ENCODE data around the gene IGSF3.

DNA sequence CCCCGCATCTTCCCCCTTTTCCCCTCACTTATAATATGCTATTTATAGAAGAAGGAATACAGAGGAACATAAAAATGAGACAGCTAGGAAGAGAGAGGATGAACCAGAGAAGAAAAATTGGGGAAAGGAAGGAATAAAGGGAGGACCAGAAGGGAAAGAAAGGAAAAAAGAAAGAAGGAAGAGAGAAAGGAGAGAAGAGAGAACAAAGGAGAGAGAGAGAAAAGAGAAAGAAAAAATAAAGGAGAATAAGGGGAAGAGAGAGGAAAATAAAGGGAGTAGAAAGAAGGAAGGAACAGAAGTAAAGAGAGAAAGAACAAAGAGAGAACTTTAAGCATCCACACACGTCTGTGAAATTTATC is 11.2 kb upstream of the IGSF3 start:
- TF ChIP-seq POLR2A (IDR thresholded peaks at IDR 0.05): no peak
- TF ChIP-seq, protein P1, sequence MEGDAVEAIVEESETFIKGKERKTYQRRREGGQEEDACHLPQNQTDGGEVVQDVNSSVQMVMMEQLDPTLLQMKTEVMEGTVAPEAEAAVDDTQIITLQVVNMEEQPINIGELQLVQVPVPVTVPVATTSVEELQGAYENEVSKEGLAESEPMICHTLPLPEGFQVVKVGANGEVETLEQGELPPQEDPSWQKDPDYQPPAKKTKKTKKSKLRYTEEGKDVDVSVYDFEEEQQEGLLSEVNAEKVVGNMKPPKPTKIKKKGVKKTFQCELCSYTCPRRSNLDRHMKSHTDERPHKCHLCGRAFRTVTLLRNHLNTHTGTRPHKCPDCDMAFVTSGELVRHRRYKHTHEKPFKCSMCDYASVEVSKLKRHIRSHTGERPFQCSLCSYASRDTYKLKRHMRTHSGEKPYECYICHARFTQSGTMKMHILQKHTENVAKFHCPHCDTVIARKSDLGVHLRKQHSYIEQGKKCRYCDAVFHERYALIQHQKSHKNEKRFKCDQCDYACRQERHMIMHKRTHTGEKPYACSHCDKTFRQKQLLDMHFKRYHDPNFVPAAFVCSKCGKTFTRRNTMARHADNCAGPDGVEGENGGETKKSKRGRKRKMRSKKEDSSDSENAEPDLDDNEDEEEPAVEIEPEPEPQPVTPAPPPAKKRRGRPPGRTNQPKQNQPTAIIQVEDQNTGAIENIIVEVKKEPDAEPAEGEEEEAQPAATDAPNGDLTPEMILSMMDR (IDR thresholded peaks at IDR 0.05): no peak

Data from esophagus squamous epithelium (tissue), 4 donors.